Activated naive CD4-positive, alpha-beta T cell treated with anti-CD3 and anti-CD28 coated beads, Interleukin-2, amount 50 U/mL, for 24 hours (primary cell): ENCODE measurements around the gene SLC44A3.
A peak's percentile ranks its signal among the peaks of the same experiment; 100 is the strongest.

ENCODE experiments used
- H3K27ac Mint-ChIP-seq: one replicate; pipeline ENCODE4 v1.8.0; 2021; ENCODE audit warnings: mild to moderate bottlenecking, mixed read lengths
- H3K27me3 Mint-ChIP-seq: one replicate; pipeline ENCODE4 v1.8.0; 2021; ENCODE audit warnings: mixed read lengths
- H3K36me3 Mint-ChIP-seq: one replicate; pipeline ENCODE4 v1.8.0; 2021; ENCODE audit warnings: mixed read lengths
- H3K4me1 Mint-ChIP-seq: one replicate; pipeline ENCODE4 v1.8.0; 2021; ENCODE audit warnings: mixed read lengths
- H3K4me3 Mint-ChIP-seq: one replicate; pipeline ENCODE4 v1.8.0; 2021; ENCODE audit warnings: mild to moderate bottlenecking, mixed read lengths
- H3K9me3 Mint-ChIP-seq: one replicate; pipeline ENCODE4 v1.8.0; 2021; ENCODE audit warnings: mixed read lengths

SLC44A3 gene

GRCh38 chr1:94871031-94871430 is 50.9 kb downstream of the SLC44A3 start:
- no peaks in the 10 kb centered on the region for H3K27me3 Mint-ChIP-seq
- H3K4me3 Mint-ChIP-seq = no peak overlapping the region
- peaks cover 13% of the 10 kb centered on the region for H3K4me1 Mint-ChIP-seq
- no peak overlapping the region for H3K27ac Mint-ChIP-seq
- no peaks in the 10 kb centered on the region for H3K36me3 Mint-ChIP-seq
- H3K9me3 Mint-ChIP-seq = no peaks in the 10 kb centered on the region

DNA sequence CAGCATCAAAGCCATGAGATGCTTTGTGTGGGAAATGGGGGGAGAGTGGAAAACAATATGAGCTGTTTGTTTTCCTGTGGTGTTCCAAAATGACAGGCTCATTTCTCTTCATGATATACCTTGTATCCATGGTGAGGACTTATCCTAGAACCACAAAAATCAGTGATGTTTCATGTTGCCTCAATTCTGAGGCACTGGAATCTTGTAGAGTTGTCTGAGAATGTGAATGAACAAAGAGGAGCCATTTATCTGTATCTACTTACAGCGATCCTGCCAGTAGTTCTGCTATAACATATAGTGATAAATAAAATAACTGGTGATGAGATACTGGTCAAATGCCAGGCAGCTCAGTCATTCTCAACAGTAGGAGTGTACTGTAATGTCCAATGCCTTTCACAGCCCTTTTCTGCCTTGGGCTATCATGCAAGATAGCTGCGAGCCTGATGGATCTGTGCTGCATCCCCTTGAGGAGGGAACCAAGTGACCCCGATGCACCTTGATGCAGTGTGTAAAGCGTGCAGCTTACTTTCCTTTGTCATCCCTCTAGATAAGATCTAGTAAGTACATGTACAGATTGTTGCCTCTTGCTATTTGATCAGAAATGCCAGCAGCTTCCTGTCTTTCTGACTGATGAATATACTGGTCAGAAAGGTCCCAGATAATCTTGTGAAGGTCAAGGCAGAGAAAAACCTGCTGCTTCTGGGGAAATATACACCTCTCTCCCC is 52.8 kb downstream of the SLC44A3 start:
- no peaks in the 10 kb centered on the region for H3K27me3 Mint-ChIP-seq
- no peak overlapping the region for H3K27ac Mint-ChIP-seq
- no peaks in the 10 kb centered on the region for H3K9me3 Mint-ChIP-seq
- no peak overlapping the region for H3K4me3 Mint-ChIP-seq
- H3K36me3 Mint-ChIP-seq = no peaks in the 10 kb centered on the region
- peaks cover 13% of the 10 kb centered on the region for H3K4me1 Mint-ChIP-seq

DNA sequence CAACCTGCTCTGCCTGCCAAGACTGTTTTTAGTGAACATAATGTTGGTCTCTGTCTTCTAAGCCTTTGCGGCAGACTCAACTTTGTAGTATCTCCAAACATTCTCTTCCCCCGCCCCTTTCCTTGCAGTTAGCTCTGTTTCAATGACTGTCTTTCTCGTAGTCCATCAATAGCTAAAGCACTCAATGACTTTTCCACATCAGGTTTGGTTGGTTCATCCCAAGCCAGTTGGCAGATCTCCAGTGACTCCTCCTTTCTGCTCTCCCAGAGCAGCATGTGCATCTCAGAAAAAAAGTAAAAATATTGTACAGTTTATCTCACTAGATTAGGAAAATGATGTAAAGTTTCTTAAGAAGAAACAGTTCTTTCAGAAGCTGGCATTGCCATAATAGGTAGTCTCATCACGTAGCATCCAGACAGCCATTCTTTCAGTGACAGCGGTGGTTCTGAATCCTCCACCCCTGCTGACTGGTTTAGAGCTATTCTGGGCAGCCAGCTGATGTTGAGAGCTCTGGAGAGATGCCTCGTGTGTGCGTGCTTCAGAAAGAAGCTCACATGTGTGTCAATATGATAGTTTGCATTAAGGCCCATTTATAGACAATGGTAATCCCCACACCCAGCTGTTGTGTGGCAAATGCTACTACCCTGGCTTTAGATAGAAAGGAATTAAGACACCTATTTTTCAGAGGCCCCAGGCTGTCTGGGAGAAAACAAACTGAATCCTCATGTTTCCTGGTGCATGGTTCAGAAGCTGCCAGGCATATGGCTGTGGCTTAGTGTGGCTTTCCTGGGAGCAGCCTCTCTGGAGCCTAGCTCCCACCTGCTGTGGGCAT is 53.6 kb downstream of the SLC44A3 start:
- Mint-ChIP-seq H3K4me1 (peaks cover 13% of the 10 kb centered on the region), H3K27ac (no peak overlapping the region)

DNA sequence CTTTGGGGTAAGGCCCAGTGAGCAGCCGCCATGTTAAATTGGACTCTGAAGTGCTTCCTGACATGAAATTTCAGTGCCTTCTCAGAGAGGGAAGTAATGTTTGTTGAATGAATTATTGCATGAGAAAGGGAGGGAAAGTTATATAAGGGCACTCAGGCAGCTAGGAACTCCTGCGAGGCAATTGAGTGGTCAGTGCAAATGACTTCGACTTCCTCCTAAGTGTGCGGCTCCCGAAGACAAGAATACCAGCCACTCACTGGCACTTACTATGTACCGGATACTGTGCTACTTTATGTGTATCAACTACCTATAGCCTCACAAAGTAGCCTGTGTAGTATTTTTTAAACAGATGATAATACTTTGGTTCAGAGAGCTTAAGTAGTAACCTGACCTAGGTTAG is 54.3 kb downstream of the SLC44A3 start:
- H3K36me3 Mint-ChIP-seq = no peaks in the 10 kb centered on the region
- H3K27ac Mint-ChIP-seq = no peak overlapping the region
- no peaks in the 10 kb centered on the region for H3K27me3 Mint-ChIP-seq
- peaks cover 13% of the 10 kb centered on the region for H3K4me1 Mint-ChIP-seq
- no peaks in the 10 kb centered on the region for H3K9me3 Mint-ChIP-seq
- H3K4me3 Mint-ChIP-seq = no peak overlapping the region

More for the DNA sequence above, 53.6 kb downstream of the SLC44A3 start:
- Mint-ChIP-seq H3K36me3 (no peaks in the 10 kb centered on the region), H3K27me3 (no peaks in the 10 kb centered on the region), H3K9me3 (no peaks in the 10 kb centered on the region), H3K4me3 (no peak overlapping the region)

GRCh38 chr1:94875794-94876193 is 55.6 kb downstream of the SLC44A3 start:
- Mint-ChIP-seq H3K27ac (no peak overlapping the region), H3K4me1 (peaks cover 13% of the 10 kb centered on the region), H3K36me3 (no peaks in the 10 kb centered on the region), H3K4me3 (no peak overlapping the region), H3K9me3 (no peaks in the 10 kb centered on the region), H3K27me3 (no peaks in the 10 kb centered on the region)

GRCh38 chr1:94876362-94876761 is 56.2 kb downstream of the SLC44A3 start:
- H3K4me3 Mint-ChIP-seq = no peak overlapping the region
- H3K9me3 Mint-ChIP-seq = no peaks in the 10 kb centered on the region
- no peak overlapping the region for H3K27ac Mint-ChIP-seq
- H3K36me3 Mint-ChIP-seq = no peaks in the 10 kb centered on the region
- no peaks in the 10 kb centered on the region for H3K27me3 Mint-ChIP-seq
- H3K4me1 Mint-ChIP-seq = peaks cover 13% of the 10 kb centered on the region

- H3K27ac Mint-ChIP-seq = no peak overlapping the region
- H3K4me3 Mint-ChIP-seq = no peak overlapping the region
- no peaks in the 10 kb centered on the region for H3K27me3 Mint-ChIP-seq
- H3K9me3 Mint-ChIP-seq = no peaks in the 10 kb centered on the region
- H3K36me3 Mint-ChIP-seq = no peaks in the 10 kb centered on the region
- H3K4me1 Mint-ChIP-seq = peaks cover 21% of the 10 kb centered on the region
Measured at GRCh38 chr1:94878329-94878728, 58.2 kb downstream of the SLC44A3 start.

DNA sequence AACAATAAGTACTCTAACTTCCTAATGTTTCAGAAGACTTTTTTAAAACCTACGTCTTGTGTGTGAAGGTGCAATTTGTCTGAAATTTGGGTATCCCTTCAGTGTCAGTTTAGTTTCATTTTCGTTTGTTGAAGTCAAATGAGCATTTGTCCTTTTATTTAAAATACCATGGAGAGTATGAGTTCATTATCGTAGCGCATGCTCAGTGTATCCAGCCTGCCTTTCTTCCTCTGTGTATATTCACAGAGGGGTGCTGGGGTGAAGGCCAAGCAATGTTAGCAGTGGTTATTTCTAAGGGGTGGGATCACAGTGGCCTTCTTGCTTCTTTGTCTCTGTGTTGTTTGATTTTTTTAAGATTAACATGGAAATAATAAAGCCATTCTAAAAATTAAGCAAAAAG is 63.5 kb downstream of the SLC44A3 start:
- Mint-ChIP-seq H3K4me3 (peak overlapping the region; percentile 62), H3K9me3 (no peaks in the 10 kb centered on the region), H3K36me3 (no peaks in the 10 kb centered on the region), H3K27ac (peak overlapping the region; percentile 69), H3K4me1 (peaks cover 16% of the 10 kb centered on the region), H3K27me3 (no peaks in the 10 kb centered on the region)

- no peaks in the 10 kb centered on the region for H3K27me3 Mint-ChIP-seq
- no peak overlapping the region for H3K4me3 Mint-ChIP-seq
- no peaks in the 10 kb centered on the region for H3K9me3 Mint-ChIP-seq
- no peak overlapping the region for H3K27ac Mint-ChIP-seq
- no peaks in the 10 kb centered on the region for H3K36me3 Mint-ChIP-seq
- H3K4me1 Mint-ChIP-seq = peaks cover 16% of the 10 kb centered on the region
Measured at GRCh38 chr1:94884106-94884505, 63.9 kb downstream of the SLC44A3 start.

DNA sequence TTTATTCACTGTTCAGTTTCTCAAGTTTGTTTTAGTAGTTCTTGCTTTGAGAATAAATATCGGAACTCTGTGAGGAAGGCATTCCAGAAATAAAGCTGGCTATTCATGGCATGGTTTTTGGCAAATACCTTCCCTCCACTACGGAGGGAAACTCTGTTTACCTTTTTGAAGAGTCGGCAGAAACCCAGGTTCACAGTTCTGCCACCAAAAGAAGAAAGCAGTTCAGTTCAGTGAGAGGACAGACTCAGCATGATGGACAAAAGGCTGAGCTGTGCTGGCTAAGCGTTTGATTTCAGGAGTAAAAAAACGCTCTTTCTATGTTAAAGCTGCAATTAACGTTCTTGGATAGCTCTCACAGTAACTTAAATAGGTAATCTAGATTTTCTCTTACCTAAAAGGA is 64.3 kb downstream of the SLC44A3 start:
- Mint-ChIP-seq H3K4me3 (no peak overlapping the region), H3K9me3 (no peaks in the 10 kb centered on the region), H3K4me1 (peaks cover 16% of the 10 kb centered on the region), H3K27me3 (no peaks in the 10 kb centered on the region), H3K36me3 (no peaks in the 10 kb centered on the region), H3K27ac (no peak overlapping the region)

DNA sequence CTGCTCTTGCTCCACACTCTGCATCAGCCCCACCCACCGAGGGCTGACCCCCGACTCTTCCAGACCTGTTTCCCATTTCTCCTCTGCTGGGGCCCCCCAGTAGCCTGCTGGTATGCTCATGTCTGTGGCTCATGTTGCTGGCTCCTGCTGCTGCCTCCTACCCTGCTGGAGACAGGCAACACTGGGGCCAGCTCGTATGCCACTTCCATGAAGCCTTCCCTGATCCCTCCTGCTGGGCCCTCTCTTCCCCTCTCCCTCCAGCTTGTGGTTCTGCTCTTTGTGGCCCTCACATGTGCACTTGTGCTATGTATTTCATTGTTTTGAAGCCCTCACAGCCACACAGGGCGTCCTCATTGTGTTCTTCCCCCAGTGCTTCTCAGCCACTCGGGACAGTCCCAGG is 66.2 kb downstream of the SLC44A3 start:
- H3K9me3 Mint-ChIP-seq = no peaks in the 10 kb centered on the region
- peaks cover 16% of the 10 kb centered on the region for H3K4me1 Mint-ChIP-seq
- peaks cover 1% of the 10 kb centered on the region for H3K36me3 Mint-ChIP-seq
- no peak overlapping the region for H3K27ac Mint-ChIP-seq
- no peak overlapping the region for H3K4me3 Mint-ChIP-seq
- no peaks in the 10 kb centered on the region for H3K27me3 Mint-ChIP-seq

DNA sequence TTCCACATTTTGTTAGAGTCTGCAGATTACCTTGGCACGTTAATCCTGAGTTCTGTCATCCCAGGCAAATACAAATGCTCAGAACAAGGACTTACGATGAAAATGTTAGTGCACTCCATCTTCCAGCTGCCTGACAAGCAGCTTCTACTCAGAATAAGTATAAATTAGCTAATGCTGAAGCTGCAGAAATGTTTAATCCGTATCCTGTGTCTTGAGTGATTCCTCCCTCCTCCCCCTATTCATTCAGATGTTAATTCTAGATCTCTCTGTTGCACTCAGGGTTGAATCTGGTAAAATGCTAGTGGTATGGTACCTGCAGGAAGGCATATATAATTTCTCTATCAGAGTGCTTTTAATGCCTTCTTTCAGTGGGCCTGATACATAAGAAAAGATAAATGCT is 66.9 kb downstream of the SLC44A3 start:
- no peaks in the 10 kb centered on the region for H3K27me3 Mint-ChIP-seq
- H3K36me3 Mint-ChIP-seq = peaks cover 1% of the 10 kb centered on the region
- H3K27ac Mint-ChIP-seq = no peak overlapping the region
- H3K4me3 Mint-ChIP-seq = no peak overlapping the region
- H3K9me3 Mint-ChIP-seq = no peaks in the 10 kb centered on the region
- H3K4me1 Mint-ChIP-seq = peaks cover 16% of the 10 kb centered on the region

- Mint-ChIP-seq H3K36me3 (peaks cover 1% of the 10 kb centered on the region), H3K27me3 (no peaks in the 10 kb centered on the region), H3K4me1 (peaks cover 15% of the 10 kb centered on the region), H3K9me3 (no peaks in the 10 kb centered on the region), H3K4me3 (no peak overlapping the region), H3K27ac (no peak overlapping the region)
Measured at GRCh38 chr1:94887603-94888171, 67.5 kb downstream of the SLC44A3 start.

DNA sequence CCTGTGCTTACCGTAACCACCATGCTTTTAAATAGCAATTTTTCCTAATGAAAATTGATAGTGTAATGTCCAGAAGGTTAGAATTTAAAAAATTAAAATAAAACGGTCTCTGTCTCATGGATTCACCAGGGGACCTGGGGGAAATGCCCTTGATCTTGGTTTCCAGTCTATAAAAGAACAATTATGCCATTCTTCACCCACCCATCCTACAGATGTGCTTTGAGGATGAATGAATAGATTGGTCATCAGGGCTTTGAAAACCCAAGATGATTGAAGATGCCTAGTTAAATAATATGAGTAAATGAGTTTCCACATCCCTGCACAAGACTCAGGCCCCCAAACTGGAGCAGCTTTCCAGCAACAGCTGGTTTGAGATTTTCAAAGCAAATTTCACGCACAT is 68.0 kb downstream of the SLC44A3 start:
- H3K27me3 Mint-ChIP-seq = no peaks in the 10 kb centered on the region
- peaks cover 10% of the 10 kb centered on the region for H3K4me1 Mint-ChIP-seq
- H3K4me3 Mint-ChIP-seq = no peak overlapping the region
- peaks cover 1% of the 10 kb centered on the region for H3K36me3 Mint-ChIP-seq
- H3K9me3 Mint-ChIP-seq = no peaks in the 10 kb centered on the region
- H3K27ac Mint-ChIP-seq = no peak overlapping the region

DNA sequence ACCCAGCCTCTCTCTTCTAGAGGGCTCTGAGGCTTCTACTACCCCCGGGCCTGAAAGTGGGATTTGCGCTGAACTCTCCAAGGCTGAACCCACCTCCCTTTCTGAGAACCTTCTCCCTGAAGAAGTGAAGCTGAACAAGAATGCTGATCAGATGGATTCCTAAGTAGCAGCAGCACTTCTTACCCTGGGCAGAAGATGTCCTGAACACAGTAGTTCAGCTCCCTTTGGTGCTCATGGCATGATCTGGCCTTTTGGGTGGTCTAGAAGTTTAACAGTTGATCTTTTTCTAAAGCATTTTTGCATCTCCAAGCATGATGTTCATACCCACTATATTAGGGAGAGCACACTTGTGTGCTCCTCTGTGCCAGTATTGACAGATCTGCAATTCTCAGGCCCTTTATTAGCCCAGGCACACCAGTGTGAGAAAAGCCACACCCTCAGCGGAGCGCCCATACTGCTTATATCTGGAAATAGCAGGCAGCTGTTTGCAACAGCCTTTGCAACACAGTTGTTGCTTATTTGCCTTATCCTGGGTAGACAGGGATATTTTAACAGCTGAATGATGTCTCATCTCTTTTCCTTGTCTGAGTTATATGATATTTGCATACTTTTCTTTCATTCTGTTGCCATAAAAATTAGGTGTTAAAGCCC is 72.6 kb downstream of the SLC44A3 start:
- Mint-ChIP-seq H3K36me3 (peaks cover 1% of the 10 kb centered on the region), H3K27me3 (no peaks in the 10 kb centered on the region), H3K27ac (no peak overlapping the region), H3K9me3 (no peaks in the 10 kb centered on the region), H3K4me1 (no peaks in the 10 kb centered on the region), H3K4me3 (no peak overlapping the region)

GRCh38 chr1:94894630-94895029 is 74.5 kb downstream of the SLC44A3 start:
- H3K27ac Mint-ChIP-seq = no peak overlapping the region
- no peaks in the 10 kb centered on the region for H3K9me3 Mint-ChIP-seq
- H3K27me3 Mint-ChIP-seq = no peaks in the 10 kb centered on the region
- H3K4me1 Mint-ChIP-seq = no peaks in the 10 kb centered on the region
- H3K4me3 Mint-ChIP-seq = no peak overlapping the region
- peaks cover 3% of the 10 kb centered on the region for H3K36me3 Mint-ChIP-seq
